K562 treated with DMSO at 1 percent for 12 hours (cell line): ENCODE results near the gene FRMD5. TPM values are rescaled to one million over a fixed set of nuclear protein-coding genes. Genes with fewer than 3 reads are reported as not detected.

Experiments used
- total RNA-seq: library from RNA; unstranded; fragments of 300-600 nt; gene quantifications from 2 replicates; pipeline ENCODE4 v1.2.3, GENCODE V29; 2022; ENCODE audit not compliant: insufficient read depth

Gene FRMD5
- 0.23 TPM in 1 of 2 replicates, not detected in the other for total RNA-seq

DNA sequence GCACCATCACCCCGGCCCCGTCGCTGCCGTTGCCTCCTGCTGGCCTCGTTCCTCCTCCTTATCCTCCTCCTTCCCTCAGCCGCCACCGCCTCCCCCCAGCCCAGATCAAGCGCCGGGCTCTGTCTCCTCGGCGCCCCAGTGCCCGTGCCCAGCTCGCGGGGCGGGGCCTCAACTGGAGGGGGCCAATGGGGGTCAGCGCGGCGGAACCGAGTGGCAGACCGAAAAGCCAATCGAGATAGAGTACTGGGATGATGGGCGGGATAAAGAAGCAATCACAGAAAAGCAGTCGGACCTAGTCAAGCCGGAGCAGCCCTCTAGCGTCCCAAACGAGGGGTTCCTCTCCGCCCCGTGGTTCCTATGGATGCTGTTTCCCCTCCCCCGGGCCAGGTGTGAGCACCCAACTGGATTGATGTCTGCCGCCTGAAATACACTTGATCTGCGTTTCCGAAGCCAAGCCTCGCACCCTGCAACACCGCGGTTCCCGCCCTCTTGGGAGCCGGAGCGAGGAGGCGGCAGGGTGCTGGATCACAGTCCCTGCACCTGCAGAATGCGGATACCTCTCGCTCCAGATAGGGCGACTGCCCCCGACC lies at the start of gene FRMD5:
TSS of gene FRMD5 (minus strand) at position 121 of the 590 bp plus-strand sequence.

DNA sequence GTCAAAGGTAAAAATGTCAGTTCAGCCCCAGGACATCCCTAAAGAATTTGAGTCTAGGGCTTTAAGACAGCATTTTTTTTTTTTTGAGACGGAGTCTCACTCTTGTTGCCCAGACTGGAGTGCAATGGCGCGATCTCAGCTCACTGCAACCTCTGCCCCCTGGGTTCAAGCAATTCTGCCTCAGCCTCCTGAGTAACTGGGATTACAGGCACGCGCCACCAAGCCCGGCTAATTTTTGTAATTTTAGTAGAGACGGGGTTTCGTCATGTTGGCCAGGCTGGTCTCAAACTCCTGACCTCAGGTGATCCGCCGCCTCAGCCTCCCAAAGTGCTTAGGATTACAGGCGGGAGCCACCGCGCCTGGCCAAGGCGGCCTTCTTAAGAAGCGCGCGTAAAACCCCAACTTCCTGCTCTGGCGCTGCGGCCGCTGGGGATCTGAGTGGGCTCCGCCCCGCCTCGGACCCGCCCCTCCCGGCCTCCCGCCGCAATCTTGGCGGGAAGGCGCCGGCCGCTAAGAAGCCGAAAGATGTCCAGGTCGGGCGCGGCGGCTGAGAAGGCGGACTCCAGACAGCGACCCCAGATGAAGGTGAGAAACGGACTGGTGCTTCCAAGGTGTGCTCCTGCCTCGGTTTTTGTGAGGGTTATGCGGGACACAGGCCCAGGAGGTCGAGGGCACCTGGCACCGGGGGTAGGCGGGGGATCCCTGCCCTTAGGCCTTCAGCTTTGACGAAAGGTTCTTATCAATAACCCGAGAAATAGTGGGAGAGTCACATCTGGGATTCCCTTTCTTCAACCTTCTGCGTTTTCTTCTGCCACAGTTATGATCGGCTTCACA lies 368.3 kb downstream of the FRMD5 start, which contains the start of gene WDR76:
TSS of gene WDR76 (plus strand) at position 495 of the 834 bp plus-strand sequence. CDS start at position 526, 31 bp downstream.

DNA sequence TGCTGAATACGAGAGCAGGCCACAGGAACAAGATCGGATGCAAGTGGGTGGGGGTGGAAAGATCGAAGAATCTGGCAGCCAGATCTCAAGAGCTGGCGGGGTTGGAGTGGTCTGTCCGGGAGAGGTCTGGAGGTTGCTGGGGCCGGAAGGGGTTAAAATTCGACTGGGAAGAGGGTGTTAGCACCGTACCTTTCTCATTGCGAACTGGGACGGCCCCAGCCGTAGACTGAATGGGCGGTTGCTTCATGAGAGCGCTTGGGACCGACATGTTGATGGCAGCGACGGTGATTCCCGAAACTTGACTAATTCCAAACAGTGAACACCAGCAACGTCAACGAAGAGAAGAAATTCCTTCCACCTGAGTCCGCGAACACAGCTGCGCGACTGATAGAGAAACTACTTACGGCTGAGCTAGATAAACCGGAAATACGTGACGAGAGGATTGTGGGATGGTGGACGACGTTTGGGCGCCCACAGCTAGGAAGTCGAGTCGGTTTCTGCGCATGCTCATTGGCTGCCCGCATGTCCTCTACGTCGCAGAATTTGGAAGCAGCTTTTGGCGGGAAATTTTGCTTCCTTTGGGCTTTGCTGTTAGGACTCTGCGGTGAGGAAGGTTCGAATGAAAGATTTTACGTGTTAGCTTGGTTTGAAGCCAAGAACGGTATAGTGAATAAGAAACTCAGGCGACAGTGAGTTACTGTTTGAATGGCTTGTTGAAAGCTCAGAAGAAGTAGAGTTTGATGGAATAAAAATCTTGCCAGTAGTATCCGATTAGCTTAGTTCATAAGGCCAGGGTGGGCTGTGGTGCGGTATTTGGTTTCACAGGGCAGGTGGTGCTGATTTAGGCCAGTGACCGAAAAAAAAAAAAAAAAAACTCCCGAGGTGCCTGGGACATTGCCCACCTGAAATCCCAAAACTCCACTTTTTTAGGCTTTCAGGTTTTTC lies 370.5 kb downstream of the FRMD5 start, which contains the start of gene MFAP1:
TSS of gene MFAP1 (minus strand) at position 389 of the 945 bp plus-strand sequence. CDS start at position 268, 121 bp downstream.

Other genes starting within 250 kb of the FRMD5 start
- gene GOLM2, start 93.4 kb upstream of the FRMD5 start, total RNA-seq, result 14.8 and 50.7 TPM in 2 replicates
- gene CTDSPL2, start 232.4 kb upstream of the FRMD5 start, total RNA-seq, result 6.9 and 24.3 TPM in 2 replicates